Panc1 (cell line): ENCODE data around the gene MAST4. TPM values are rescaled to one million over a fixed set of nuclear protein-coding genes. Genes with fewer than 3 reads are reported as not detected.

ENCODE experiments used
- ATAC-seq: fragments of 200-7000 bp; cut with Tn5 transposase; 2 replicates; pipeline ENCODE4 v1.9.1; 2020; ENCODE audit warnings: mild to moderate bottlenecking, moderate library complexity
- BruUV-seq: library from RNA; stranded (reverse); fragments of 400-500 nt; replicated peaks from 2 replicates; lab custom pipeline; 2021; lab: Mats Ljungman, UMichigan
- CTCF ChIA-PET: fragments of 300-600 bp; sonication (Branson Sonifier 250); formaldehyde crosslinking; loops from one replicate; lab custom pipeline; 2022; ENCODE audit warnings: antibody characterized with exemption; lab: Charles Lee
- POLR2A ChIA-PET: fragments of 300-600 bp; sonication (Branson Sonifier 250); formaldehyde crosslinking; loops from one replicate; lab custom pipeline; 2022; ENCODE audit warnings: antibody characterized with exemption; lab: Charles Lee
- DNase-seq: peaks from one replicate; pipeline ENCODE4 v3.0.0-alpha.2; 2010; ENCODE audit warnings: low read depth, low spot score
- H3K27ac ChIP-seq: 2 replicates; pipeline ENCODE4 v1.5.1; 2011; ENCODE audit warnings: mild to moderate bottlenecking, low read length, inconsistent platforms
- H3K27me3 ChIP-seq: fragments of 200-500 bp; sonication (Bioruptor generic); 2 replicates; pipeline ENCODE4 v1.6.0; 2014; ENCODE audit warnings: low read length, inconsistent platforms; ENCODE audit not compliant: control insufficient read depth, insufficient read depth
- H3K36me3 ChIP-seq: fragments of 200-500 bp; sonication (Bioruptor generic); 2 replicates; pipeline ENCODE4 v1.5.1; 2014; ENCODE audit warnings: inconsistent platforms, mild to moderate bottlenecking, low read length, moderate library complexity; ENCODE audit not compliant: control insufficient read depth, insufficient read depth
- H3K4me1 ChIP-seq: 2 replicates; pipeline ENCODE4 v1.5.1; 2011; ENCODE audit warnings: inconsistent platforms, mild to moderate bottlenecking, low read length, moderate library complexity; ENCODE audit not compliant: control insufficient read depth, insufficient read depth
- H3K4me3 ChIP-seq, 2 experiments: 2 replicates each; pipeline ENCODE4 v1.5.1; 2011 to 2012; ENCODE audit warnings: low read depth in 2 of 2, low read length in 2 of 2, mild to moderate bottlenecking in 2 of 2, inconsistent platforms in 1 of 2, moderate library complexity in 1 of 2
- H3K9me3 ChIP-seq: fragments of 200-500 bp; sonication (Bioruptor generic); 2 replicates; pipeline ENCODE4 v1.5.1; 2014; ENCODE audit warnings: low read depth, mild to moderate bottlenecking, inconsistent platforms, low read length, moderate library complexity; ENCODE audit not compliant: control insufficient read depth, insufficient read depth
- CTCF ChIP-seq: fragments of 450-650 bp; IDR thresholded peaks from 2 replicates; pipeline ENCODE4 v1.5.1; 2017; ENCODE audit warnings: mild to moderate bottlenecking
- POLR2AphosphoS5 ChIP-seq: IDR thresholded peaks from 2 replicates; pipeline ENCODE4 v1.6.1; 2012; ENCODE audit warnings: mild to moderate bottlenecking, low read depth, low read length, moderate library complexity
- REST ChIP-seq, 2 experiments: IDR thresholded peaks; 2 replicates each; pipeline ENCODE4 v1.6.1; 2011 to 2012; ENCODE audit warnings: low read depth in 2 of 2, control low read depth in 1 of 2, low read length in 1 of 2, mild to moderate bottlenecking in 1 of 2, moderate library complexity in 1 of 2; ENCODE audit not compliant: insufficient read depth in 1 of 2
- SIN3A ChIP-seq: IDR thresholded peaks from 2 replicates; pipeline ENCODE4 v1.6.1; 2012; ENCODE audit warnings: low read depth, mild to moderate bottlenecking, low read length, moderate library complexity, borderline replicate concordance; ENCODE audit not compliant: insufficient read depth
- TCF7L2 ChIP-seq: IDR thresholded peaks from 2 replicates; pipeline ENCODE4 v1.6.1; 2011; ENCODE audit warnings: mild to moderate bottlenecking, low read depth, low read length, inconsistent platforms
- in situ Hi-C: cut with HindIII; loops from 2 replicates; pipeline ENCODE4 v1.10.0; 2016; ENCODE audit warnings: low sequenced_read_pairs, low pct_unique_long_range_greater_than_20kb
- intact Hi-C: fragments of 100-400 bp; cut with micrococcal nuclease; formaldehyde crosslinking; loops from one replicate; pipeline ENCODE4 v1.10.0; 2022; ENCODE audit not compliant: unreplicated experiment
- total RNA-seq: library from RNA; stranded (reverse); gene quantifications from one replicate; pipeline ENCODE4 v1.2.1, GENCODE V29; 2021; ENCODE audit not compliant: unreplicated experiment

Gene MAST4
- total RNA-seq, 1 experiment from 2014 or later, result 1.8 TPM

- ChIA-PET CTCF (no interaction called here), POLR2A (no interaction called here)
- intact Hi-C loops, result no loop called here
- no peak for ATAC-seq
- BruUV-seq, result no TSS peak
- Histone ChIP-seq H3K36me3 (no peaks in the 10 kb centered on the region), H3K27ac (no peak overlapping the region), H3K4me1 (no peaks in the 10 kb centered on the region), H3K27me3 (no peaks in the 10 kb centered on the region), H3K4me3 (no peak overlapping the region), H3K9me3 (no peaks in the 10 kb centered on the region)
- TF ChIP-seq POLR2AphosphoS5, result no peak
- no peak for TF ChIP-seq SIN3A
- TF ChIP-seq TCF7L2, result no peak
- TF ChIP-seq REST (IDR thresholded peaks at IDR 0.05; ENCODE audit: insufficient read depth in 1 of 2, low read depth in 2 of 2, low read length in 1 of 2), result no peak
- TF ChIP-seq CTCF, result no peak
- no peak for DNase-seq
- in situ Hi-C loops, result no loop called here
Measured at GRCh38 chr5:66629446-66629845, 33.3 kb downstream of the MAST4 start.

- Histone ChIP-seq H3K9me3 (no peaks in the 10 kb centered on the region), H3K4me3 (no peak overlapping the region), H3K27me3 (no peaks in the 10 kb centered on the region), H3K36me3 (no peaks in the 10 kb centered on the region), H3K4me1 (no peaks in the 10 kb centered on the region), H3K27ac (no peak overlapping the region)
- intact Hi-C loops, result no loop called here
- CTCF ChIA-PET, result no interaction called here
- no TSS peak for BruUV-seq
- DNase-seq (no peak), ATAC-seq (no peak)
- TF ChIP-seq SIN3A (no peak), POLR2AphosphoS5 (no peak), CTCF (no peak), REST (IDR thresholded peaks at IDR 0.05; ENCODE audit: insufficient read depth in 1 of 2, low read depth in 2 of 2, low read length in 1 of 2) (no peak), TCF7L2 (no peak)
- in situ Hi-C loops, result no loop called here
- POLR2A ChIA-PET, result no interaction called here
Measured at GRCh38 chr5:66633754-66634153, 37.6 kb downstream of the MAST4 start.
